B cell (primary cell): ENCODE results near the gene RAB5B.

Source experiments
- CTCF ChIP-seq: fragments of 200-600 bp; IDR thresholded peaks from one replicate; pipeline ENCODE4 v1.8.0; 2022; ENCODE audit warnings: antibody characterized with exemption, mild to moderate bottlenecking
- EZH2 ChIP-seq: IDR thresholded peaks from 2 replicates; pipeline ENCODE4 v1.6.1; 2012; ENCODE audit warnings: borderline replicate concordance, low read depth, mild to moderate bottlenecking, moderate library complexity, low read length; ENCODE audit not compliant: insufficient read depth, poor library complexity, severe bottlenecking

- TF ChIP-seq CTCF (no peak), EZH2 (no peak)
Measured at GRCh38 chr12:56028511-56029165, 54.8 kb downstream of the RAB5B start.
